ENCODE data around the gene PPP1R37.
A peak's percentile ranks its signal among the peaks of the same experiment; 100 is the strongest.

Gene PPP1R37

DNA sequence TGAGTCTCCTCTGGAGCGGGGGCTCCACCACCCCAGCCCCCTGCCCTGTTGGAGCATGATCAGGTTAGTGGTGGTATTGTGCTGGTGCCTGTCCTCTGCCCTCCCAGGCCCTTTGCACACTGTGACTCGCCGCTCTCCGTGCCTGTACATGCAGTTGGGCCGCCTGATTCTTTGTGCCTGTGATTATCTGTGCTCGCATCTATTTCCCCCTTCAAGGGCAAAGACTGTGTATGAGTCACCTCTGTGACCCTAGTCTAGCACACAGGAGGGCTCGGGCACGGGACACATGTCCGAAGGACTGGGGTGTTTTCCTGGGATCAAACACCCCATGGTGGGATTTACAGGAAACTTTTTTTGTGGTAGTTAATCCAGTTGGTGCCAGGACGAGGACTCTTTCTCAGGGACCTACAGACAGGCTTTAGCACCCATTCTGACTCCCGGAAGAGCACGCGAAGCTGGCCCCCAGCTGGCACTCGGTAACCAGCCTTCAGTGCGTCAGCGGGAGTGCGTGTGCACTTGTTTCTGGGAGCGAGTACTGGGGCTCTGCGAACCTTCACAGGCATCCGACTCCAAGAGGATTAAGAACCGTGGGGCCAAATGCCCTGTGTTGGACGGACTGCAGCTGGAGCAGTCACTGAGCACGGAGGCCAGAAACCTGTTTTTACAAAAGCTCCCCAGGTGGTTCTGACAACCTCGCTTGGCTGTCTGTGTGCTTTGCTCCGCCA lies 6.7 kb downstream of the PPP1R37 start:
- Histone ChIP-seq H4K8ac (ENCODE audit: low read depth, low read length) (no peak overlapping the region), H2AK5ac (ENCODE audit: low read depth, low read length) (no peak overlapping the region), H3K27ac (replicated peaks; ENCODE audit: low read length) (no peak overlapping the region), H2AFZ (ENCODE audit: low read length) (no peak overlapping the region), H4K91ac (ENCODE audit: low read depth, low read length, poor library complexity) (no peak overlapping the region), H3K4ac (ENCODE audit: low read length) (no peak overlapping the region), H3K4me1 (ENCODE audit: control insufficient read depth in 2 of 2, insufficient read depth in 1 of 2, low read depth in 1 of 2, low read length in 2 of 2) (peaks cover 31 to 62% of the 10 kb centered on the region in 2 donors), H3K18ac (ENCODE audit: low read length) (no peak overlapping the region), H2BK120ac (ENCODE audit: low read depth, low read length) (no peak overlapping the region), H3K4me2 (ENCODE audit: insufficient read depth, low read length, poor library complexity, severe bottlenecking) (no peak overlapping the region), H3K9ac (ENCODE audit: low read depth, low read length, poor library complexity) (peak overlapping the region; percentile 74), H3K79me1 (ENCODE audit: low read depth, low read length) (peaks cover 24% of the 10 kb centered on the region), H2BK5ac (ENCODE audit: low read length) (no peak overlapping the region), H3K4me3 (ENCODE audit: low read length in 2 of 2) (no peak overlapping the region), H3K36me3 (replicated peaks in 1 of 2; ENCODE audit: control insufficient read depth in 2 of 2, insufficient read depth in 2 of 2, low read length in 2 of 2) (peaks cover 6 to 14% of the 10 kb centered on the region in 2 donors), H3K9me3 (replicated peaks in 1 of 2; ENCODE audit: control insufficient read depth in 2 of 2, insufficient read depth in 1 of 2, low read depth in 1 of 2, low read length in 2 of 2) (no peaks in the 10 kb centered on the region), H3K27me3 (ENCODE audit: control insufficient read depth in 3 of 3, insufficient read depth in 3 of 3, low read depth in 1 of 3, low read length in 3 of 3) (no peaks in the 10 kb centered on the region), H2BK15ac (ENCODE audit: low read length) (no peak overlapping the region), H3K14ac (ENCODE audit: low read length) (peak overlapping the region; percentile 28), H2BK12ac (ENCODE audit: low read length) (no peak overlapping the region), H3K23ac (ENCODE audit: low read depth, low read length, poor library complexity) (no peak overlapping the region)
- DNase-seq (ENCODE audit: low spot score) = no peak
- no CpG with 5 or more reads among the region's 25 CpGs for WGBS, 2 donors (ENCODE audit: extremely low coverage in 2 of 2, insufficient read length in 2 of 2, insufficient replicate concordance in 1 of 2)

DNA sequence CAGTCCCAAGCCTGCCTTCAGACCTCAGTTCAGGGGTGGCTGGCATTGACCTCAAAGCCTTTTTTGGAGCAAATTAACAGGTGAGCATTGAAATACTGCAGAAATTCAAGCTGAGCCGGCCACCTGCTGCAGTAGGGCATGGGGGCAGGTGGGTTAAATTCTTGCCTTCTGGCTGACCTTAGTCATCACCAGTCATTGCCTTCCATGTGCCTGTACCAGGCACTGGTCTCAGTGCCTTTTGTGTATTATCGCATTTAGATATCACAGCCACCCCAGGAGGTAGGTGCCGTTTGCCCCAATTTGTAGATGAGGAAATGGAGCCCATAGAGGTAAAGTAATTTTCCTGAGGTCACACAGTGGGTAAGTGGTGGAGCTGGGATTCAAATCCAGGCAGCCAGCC lies 7.2 kb downstream of the PPP1R37 start:
- WGBS, 2 donors (ENCODE audit: extremely low coverage in 2 of 2, insufficient read length in 2 of 2, insufficient replicate concordance in 1 of 2) = no CpG with 5 or more reads among the region's 3 CpGs
- Histone ChIP-seq H3K36me3 (replicated peaks in 1 of 2; ENCODE audit: control insufficient read depth in 2 of 2, insufficient read depth in 2 of 2, low read length in 2 of 2) (peaks cover 4 to 9% of the 10 kb centered on the region in 2 donors), H3K4ac (ENCODE audit: low read length) (no peak overlapping the region), H2BK15ac (ENCODE audit: low read length) (no peak overlapping the region), H2AK5ac (ENCODE audit: low read depth, low read length) (no peak overlapping the region), H3K4me3 (ENCODE audit: low read length in 2 of 2) (no peak overlapping the region), H3K4me2 (ENCODE audit: insufficient read depth, low read length, poor library complexity, severe bottlenecking) (no peak overlapping the region), H3K4me1 (ENCODE audit: control insufficient read depth in 2 of 2, insufficient read depth in 1 of 2, low read depth in 1 of 2, low read length in 2 of 2) (peaks cover 36 to 58% of the 10 kb centered on the region in 2 donors), H3K18ac (ENCODE audit: low read length) (no peak overlapping the region), H2BK12ac (ENCODE audit: low read length) (no peak overlapping the region), H3K27me3 (ENCODE audit: control insufficient read depth in 3 of 3, insufficient read depth in 3 of 3, low read depth in 1 of 3, low read length in 3 of 3) (no peaks in the 10 kb centered on the region), H3K14ac (ENCODE audit: low read length) (no peak overlapping the region), H2BK120ac (ENCODE audit: low read depth, low read length) (no peak overlapping the region), H2AFZ (ENCODE audit: low read length) (no peak overlapping the region), H3K9ac (ENCODE audit: low read depth, low read length, poor library complexity) (no peak overlapping the region), H4K91ac (ENCODE audit: low read depth, low read length, poor library complexity) (no peak overlapping the region), H2BK5ac (ENCODE audit: low read length) (no peak overlapping the region), H3K9me3 (replicated peaks in 1 of 2; ENCODE audit: control insufficient read depth in 2 of 2, insufficient read depth in 1 of 2, low read depth in 1 of 2, low read length in 2 of 2) (no peaks in the 10 kb centered on the region), H3K27ac (replicated peaks; ENCODE audit: low read length) (no peak overlapping the region), H3K23ac (ENCODE audit: low read depth, low read length, poor library complexity) (no peak overlapping the region), H3K79me1 (ENCODE audit: low read depth, low read length) (peaks cover 29% of the 10 kb centered on the region), H4K8ac (ENCODE audit: low read depth, low read length) (no peak overlapping the region)
- no peak for DNase-seq (ENCODE audit: low spot score)

DNA sequence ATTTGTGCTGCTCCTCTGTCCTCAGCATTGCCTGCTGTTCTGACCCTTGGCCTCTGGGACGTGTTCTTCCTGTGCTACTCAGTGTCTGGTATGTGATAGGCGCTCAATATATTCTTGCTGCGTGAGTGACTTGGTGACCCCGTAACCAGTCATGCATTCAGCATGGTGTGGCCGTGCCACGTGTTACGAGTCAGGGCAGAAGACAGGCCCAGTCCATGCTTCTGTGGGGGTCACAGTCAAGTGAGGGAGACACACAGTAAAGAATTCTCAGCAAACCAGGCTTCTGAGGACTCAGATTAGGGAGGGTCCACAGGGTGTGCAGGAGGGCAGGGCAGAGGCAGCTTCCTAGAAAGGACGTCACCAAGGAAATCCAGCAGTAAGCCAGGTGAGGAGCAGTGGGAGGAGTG lies 7.9 kb downstream of the PPP1R37 start:
- H3K4me2 ChIP-seq (ENCODE audit: insufficient read depth, low read length, poor library complexity, severe bottlenecking) = no peak overlapping the region
- peaks cover 3 to 4% of the 10 kb centered on the region in 2 donors for H3K36me3 ChIP-seq (replicated peaks in 1 of 2; ENCODE audit: control insufficient read depth in 2 of 2, insufficient read depth in 2 of 2, low read length in 2 of 2)
- no peaks in the 10 kb centered on the region for H3K9me3 ChIP-seq (replicated peaks in 1 of 2; ENCODE audit: control insufficient read depth in 2 of 2, insufficient read depth in 1 of 2, low read depth in 1 of 2, low read length in 2 of 2)
- no peak overlapping the region for H3K14ac ChIP-seq (ENCODE audit: low read length)
- no peak overlapping the region for H4K91ac ChIP-seq (ENCODE audit: low read depth, low read length, poor library complexity)
- no peak overlapping the region for H3K4me3 ChIP-seq (ENCODE audit: low read length in 2 of 2)
- no peak overlapping the region for H3K4ac ChIP-seq (ENCODE audit: low read length)
- peaks cover 36 to 58% of the 10 kb centered on the region in 2 donors for H3K4me1 ChIP-seq (ENCODE audit: control insufficient read depth in 2 of 2, insufficient read depth in 1 of 2, low read depth in 1 of 2, low read length in 2 of 2)
- H3K23ac ChIP-seq (ENCODE audit: low read depth, low read length, poor library complexity) = no peak overlapping the region
- H3K27ac ChIP-seq (replicated peaks; ENCODE audit: low read length) = no peak overlapping the region
- H2BK120ac ChIP-seq (ENCODE audit: low read depth, low read length) = no peak overlapping the region
- no peak overlapping the region for H3K9ac ChIP-seq (ENCODE audit: low read depth, low read length, poor library complexity)
- no peak overlapping the region for H4K8ac ChIP-seq (ENCODE audit: low read depth, low read length)
- no peak overlapping the region for H2BK15ac ChIP-seq (ENCODE audit: low read length)
- no peak overlapping the region for H2AFZ ChIP-seq (ENCODE audit: low read length)
- no peak overlapping the region for H2BK12ac ChIP-seq (ENCODE audit: low read length)
- H3K79me1 ChIP-seq (ENCODE audit: low read depth, low read length) = peaks cover 31% of the 10 kb centered on the region
- no peak overlapping the region for H2AK5ac ChIP-seq (ENCODE audit: low read depth, low read length)
- DNase-seq (ENCODE audit: low spot score) = no peak
- no peak overlapping the region for H2BK5ac ChIP-seq (ENCODE audit: low read length)
- H3K27me3 ChIP-seq (ENCODE audit: control insufficient read depth in 3 of 3, insufficient read depth in 3 of 3, low read depth in 1 of 3, low read length in 3 of 3) = no peaks in the 10 kb centered on the region
- no CpG with 5 or more reads among the region's 8 CpGs for WGBS, 2 donors (ENCODE audit: extremely low coverage in 2 of 2, insufficient read length in 2 of 2, insufficient replicate concordance in 1 of 2)
- H3K18ac ChIP-seq (ENCODE audit: low read length) = no peak overlapping the region

DNA sequence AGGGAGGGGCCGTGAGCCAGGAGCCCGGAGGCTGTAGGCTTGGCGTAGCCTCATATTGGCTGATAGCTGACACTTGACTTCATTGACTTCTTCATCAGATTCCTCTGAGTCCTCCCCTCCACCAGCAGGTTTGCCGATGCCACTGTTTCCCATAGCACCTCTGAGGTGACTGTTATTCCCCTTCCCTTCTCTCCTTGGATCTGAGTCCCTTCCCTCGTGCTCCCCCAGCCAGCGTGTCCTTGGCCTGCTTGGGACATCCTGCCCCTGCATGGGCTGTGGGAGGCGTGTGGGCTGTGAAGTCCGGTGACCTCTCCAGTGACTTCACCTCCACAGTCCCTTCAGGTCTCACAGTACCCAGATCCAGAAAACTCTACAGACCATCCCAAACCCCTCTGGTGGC lies 8.8 kb downstream of the PPP1R37 start:
- H2AFZ ChIP-seq (ENCODE audit: low read length) = no peak overlapping the region
- no peak overlapping the region for H3K9ac ChIP-seq (ENCODE audit: low read depth, low read length, poor library complexity)
- H4K8ac ChIP-seq (ENCODE audit: low read depth, low read length) = no peak overlapping the region
- no peaks in the 10 kb centered on the region for H3K27me3 ChIP-seq (ENCODE audit: control insufficient read depth in 3 of 3, insufficient read depth in 3 of 3, low read depth in 1 of 3, low read length in 3 of 3)
- no peak overlapping the region for H3K4me2 ChIP-seq (ENCODE audit: insufficient read depth, low read length, poor library complexity, severe bottlenecking)
- no peak overlapping the region for H3K4me3 ChIP-seq (ENCODE audit: low read length in 2 of 2)
- no peak overlapping the region for H2BK15ac ChIP-seq (ENCODE audit: low read length)
- no peak overlapping the region for H3K14ac ChIP-seq (ENCODE audit: low read length)
- DNase-seq (ENCODE audit: low spot score) = no peak
- no peak overlapping the region for H3K23ac ChIP-seq (ENCODE audit: low read depth, low read length, poor library complexity)
- H4K91ac ChIP-seq (ENCODE audit: low read depth, low read length, poor library complexity) = no peak overlapping the region
- no CpG with 5 or more reads among the region's 8 CpGs for WGBS, 2 donors (ENCODE audit: extremely low coverage in 2 of 2, insufficient read length in 2 of 2, insufficient replicate concordance in 1 of 2)
- no peak overlapping the region for H3K18ac ChIP-seq (ENCODE audit: low read length)
- H3K4me1 ChIP-seq (ENCODE audit: control insufficient read depth in 2 of 2, insufficient read depth in 1 of 2, low read depth in 1 of 2, low read length in 2 of 2) = peaks cover 36 to 58% of the 10 kb centered on the region in 2 donors
- no peak overlapping the region for H2BK5ac ChIP-seq (ENCODE audit: low read length)
- H3K4ac ChIP-seq (ENCODE audit: low read length) = no peak overlapping the region
- H3K9me3 ChIP-seq (replicated peaks in 1 of 2; ENCODE audit: control insufficient read depth in 2 of 2, insufficient read depth in 1 of 2, low read depth in 1 of 2, low read length in 2 of 2) = no peaks in the 10 kb centered on the region
- no peak overlapping the region for H3K27ac ChIP-seq (replicated peaks; ENCODE audit: low read length)
- H3K79me1 ChIP-seq (ENCODE audit: low read depth, low read length) = peaks cover 28% of the 10 kb centered on the region
- peaks cover 0 to 4% of the 10 kb centered on the region in 2 donors for H3K36me3 ChIP-seq (replicated peaks in 1 of 2; ENCODE audit: control insufficient read depth in 2 of 2, insufficient read depth in 2 of 2, low read length in 2 of 2)
- H2BK12ac ChIP-seq (ENCODE audit: low read length) = no peak overlapping the region
- H2BK120ac ChIP-seq (ENCODE audit: low read depth, low read length) = no peak overlapping the region
- no peak overlapping the region for H2AK5ac ChIP-seq (ENCODE audit: low read depth, low read length)
